Fibroblast of gingiva (primary cell): ENCODE data around the gene RELCH.
"Not testable (repeated sequence)": the region's sequence is repeated elsewhere in the genome, so short reads cannot be mapped to it uniquely, and the experiment has no call there.

ENCODE experiments used
- DNase-seq: peaks from one replicate; pipeline ENCODE4 v3.0.0-alpha.2; 2011; ENCODE audit warnings: low read depth

Gene RELCH

GRCh38 chr18:62186774-62187542 is at the start of gene RELCH, which contains the start of gene PIGN:
Gene RELCH, plus strand, starts transcription at chr18:62187255. Its CDS starts 251 bp downstream, at chr18:62187506.
Gene PIGN, minus strand, starts transcription at chr18:62187056. Its CDS starts 25,703 bp downstream, at chr18:62161353.
- peak; percentile 98 for DNase-seq

- DNase-seq: peak; percentile 3
Measured at GRCh38 chr18:62138461-62139235, 48.4 kb upstream of the RELCH start.

- DNase-seq: no peak
Measured at GRCh38 chr18:62140259-62140658, 46.8 kb upstream of the RELCH start.

GRCh38 chr18:62144338-62144737 is 42.7 kb upstream of the RELCH start:
- no peak for DNase-seq

GRCh38 chr18:62151068-62151771 is 35.8 kb upstream of the RELCH start:
- DNase-seq: no peak

GRCh38 chr18:62152844-62153243 is 34.2 kb upstream of the RELCH start:
- DNase-seq: no peak

GRCh38 chr18:62157843-62158242 is 29.2 kb upstream of the RELCH start:
- no peak for DNase-seq

- no peak for DNase-seq
Measured at GRCh38 chr18:62164310-62164709, 22.7 kb upstream of the RELCH start.

GRCh38 chr18:62164855-62165487 is 22.1 kb upstream of the RELCH start:
- DNase-seq: no peak

GRCh38 chr18:62165583-62165982 is 21.5 kb upstream of the RELCH start:
- DNase-seq: no peak

- not testable (repeated sequence) for DNase-seq
Measured at GRCh38 chr18:62166524-62166923, 20.5 kb upstream of the RELCH start.

- no peak for DNase-seq
Measured at GRCh38 chr18:62170857-62171256, 16.2 kb upstream of the RELCH start.

GRCh38 chr18:62172298-62172697 is 14.8 kb upstream of the RELCH start:
- no peak for DNase-seq

GRCh38 chr18:62175521-62175920 is 11.5 kb upstream of the RELCH start:
- no peak for DNase-seq

- no peak for DNase-seq
Measured at GRCh38 chr18:62177271-62177670, 9.8 kb upstream of the RELCH start.

GRCh38 chr18:62179213-62179612 is 7.8 kb upstream of the RELCH start:
- no peak for DNase-seq

- DNase-seq: no peak
Measured at GRCh38 chr18:62182220-62182619, 4.8 kb upstream of the RELCH start.

GRCh38 chr18:62183578-62184195 is 3.4 kb upstream of the RELCH start:
- peak; percentile 36 for DNase-seq

GRCh38 chr18:62186499-62186773 is 619 bp upstream of the RELCH start:
- no peak for DNase-seq

GRCh38 chr18:62187543-62188510 is 772 bp downstream of the RELCH start:
- peak; percentile 2 for DNase-seq

GRCh38 chr18:62189208-62189607 is 2.2 kb downstream of the RELCH start:
- DNase-seq: no peak
